HepG2 (cell line): ENCODE data around the gene SNF8. TPM values are rescaled to one million over a fixed set of nuclear protein-coding genes. Genes with fewer than 3 reads are reported as not detected.

Experiments used
- BRF2 ChIP-seq: sonication (generic); formaldehyde crosslinking; IDR thresholded peaks from 2 replicates; pipeline ENCODE4 v1.8.1; 2022; ENCODE audit warnings: mild to moderate bottlenecking, missing genetic modification reagents
- GABPB1 ChIP-seq: IDR thresholded peaks from 2 replicates; pipeline ENCODE4 v1.6.1; 2016; ENCODE audit warnings: mild to moderate bottlenecking, missing genetic modification reagents, moderate library complexity, missing compliant biosample characterization
- HNF1A ChIP-seq, 2 experiments: sonication (generic) in 1 of 2; formaldehyde crosslinking in 1 of 2; IDR thresholded peaks; 2 replicates each; pipeline versions ENCODE4 v1.4.0 to v1.6.1; 2016 to 2020; ENCODE audit warnings: borderline replicate concordance in 1 of 2, low read depth in 1 of 2, mild to moderate bottlenecking in 1 of 2, missing genetic modification reagents in 1 of 2
- IKZF4 ChIP-seq: sonication (generic); formaldehyde crosslinking; IDR thresholded peaks from 2 replicates; pipeline ENCODE4 v1.5.1; 2020; ENCODE audit warnings: borderline replicate concordance, mild to moderate bottlenecking, low read depth, missing genetic modification reagents; ENCODE audit errors: not compliant biosample characterization
- KAT7 ChIP-seq: IDR thresholded peaks from 2 replicates; pipeline ENCODE4 v1.6.1; 2018; ENCODE audit warnings: borderline replicate concordance, missing compliant biosample characterization
- MAFF ChIP-seq: IDR thresholded peaks from 2 replicates; pipeline ENCODE4 v1.6.1; 2011; ENCODE audit warnings: low read depth, low read length, improper control_type of control experiment
- MYNN ChIP-seq: sonication (generic); formaldehyde crosslinking; IDR thresholded peaks from 2 replicates; pipeline ENCODE4 v1.4.0; 2020; ENCODE audit warnings: mild to moderate bottlenecking, low read depth, missing genetic modification reagents
- NFYB ChIP-seq: sonication (generic); formaldehyde crosslinking; IDR thresholded peaks from 2 replicates; pipeline ENCODE4 v1.4.0; 2020; ENCODE audit warnings: missing genetic modification reagents
- PATZ1 ChIP-seq: sonication (generic); formaldehyde crosslinking; IDR thresholded peaks from 2 replicates; pipeline ENCODE4 v1.4.0; 2020; ENCODE audit warnings: missing genetic modification reagents
- RBM22 ChIP-seq: fragments of 200-400 bp; formaldehyde crosslinking; optimal IDR thresholded peaks from 2 replicates; pipeline ENCODE3; 2017; ENCODE audit warnings: mild to moderate bottlenecking, low read length, moderate library complexity
- SNAPC4 ChIP-seq: sonication (generic); formaldehyde crosslinking; IDR thresholded peaks from 2 replicates; pipeline ENCODE4 v1.4.0; 2020; ENCODE audit warnings: mild to moderate bottlenecking, missing genetic modification reagents
- ZNF564 ChIP-seq: sonication (generic); formaldehyde crosslinking; IDR thresholded peaks from 2 replicates; pipeline ENCODE4 v1.8.1; 2023; ENCODE audit warnings: mild to moderate bottlenecking, missing genetic modification reagents
- polyA plus RNA-seq, 8 experiments: library from polyadenylated mRNA; depleted of rRNA in 3 of 8; stranded (reverse) in 7 of 8; unstranded in 1 of 8; fragments of >200 nt; fragmentation: Illumina TruSeq in 4 of 8; extraction: Trizol in 4 of 8; gene quantifications; 2 replicates each; pipeline versions ENCODE4 v1.2.1 to v1.2.3, GENCODE V29; 2011 to 2016; ENCODE audit warnings: low read depth in 4 of 8, missing spikeins in 1 of 8, mixed read lengths in 1 of 8; ENCODE audit not compliant: insufficient read depth in 1 of 8
- total RNA-seq, 5 experiments: library from RNA; depleted of rRNA; stranded (reverse); fragments of >200 nt; fragmentation: Illumina TruSeq; extraction: Trizol; gene quantifications; 2 replicates each; pipeline ENCODE4 v1.2.3, GENCODE V29; 2016; ENCODE audit warnings: low read depth in 1 of 5

Gene SNF8
- total and polyA plus RNA-seq, 2 of the 13 experiments (the other 11 are each of a cell fraction or from before 2014, with no cell fraction given) = 114 to 153 TPM

- peak; percentile 93 for TF ChIP-seq MYNN
- peak; percentile 79 for TF ChIP-seq RBM22
- TF ChIP-seq MAFF = no peak
- TF ChIP-seq HNF1A (IDR thresholded peaks at IDR 0.05; ENCODE audit: low read depth) = no peak; the same call in 1 of the 2 replicates
- peak; percentile 89 for TF ChIP-seq HNF1A (CRISPR knock-in tag; IDR thresholded peaks at IDR 0.05; ENCODE audit: borderline replicate concordance)
- TF ChIP-seq BRF2 = 0 out of 2 replicates have a peak, but pooled peaks have one; percentile 71
- peak; percentile 92 for TF ChIP-seq PATZ1
- peak; percentile 58; the same call in 1 of the 2 replicates for TF ChIP-seq NFYB (CRISPR knock-in tag)
- no peak; the same call in 1 of the 2 replicates for TF ChIP-seq SNAPC4
- TF ChIP-seq GABPB1 = peak; percentile 93
- TF ChIP-seq IKZF4 (CRISPR knock-in tag) = peak; percentile 96
- TF ChIP-seq ZNF564 = peak; percentile 94
- TF ChIP-seq KAT7 = peak; percentile 95
Observed at GRCh38 chr17:48908047-48908843, 36.4 kb downstream of the SNF8 start, which contains the start of gene UBE2Z (continued).
